Neutrophil (primary cell): ENCODE results near the gene PALS1.

Source experiments
- H3K27ac ChIP-seq: fragments of 200-600 bp; sonication (generic); 2 replicates; pipeline ENCODE4 v1.5.1; 2016; ENCODE audit warnings: mild to moderate bottlenecking, moderate library complexity
- H3K27me3 ChIP-seq: fragments of 200-600 bp; sonication (generic); 2 replicates; pipeline ENCODE4 v1.6.0; 2016; ENCODE audit warnings: mild to moderate bottlenecking
- H3K36me3 ChIP-seq: fragments of 200-600 bp; sonication (generic); 2 replicates; pipeline ENCODE4 v1.5.1; 2017
- H3K4me1 ChIP-seq, 2 experiments: fragments of 200-600 bp in 1 of 2; sonication (generic) in 1 of 2; 1 replicate in 1 of 2; 2 replicates in 1 of 2; pipeline versions ENCODE4 v1.5.1 to v1.6.1; 2013 to 2016; ENCODE audit warnings: low read depth in 1 of 2, low read length in 1 of 2, mild to moderate bottlenecking in 1 of 2, moderate library complexity in 1 of 2; ENCODE audit not compliant: control insufficient read depth in 1 of 2, insufficient read depth in 1 of 2
- H3K4me3 ChIP-seq, 2 experiments: fragments of 200-600 bp in 1 of 2; sonication (generic) in 1 of 2; 1 replicate in 1 of 2; 2 replicates in 1 of 2; pipeline ENCODE4 v1.5.1; 2013 to 2016; ENCODE audit warnings: low read depth in 1 of 2, low read length in 1 of 2, mild to moderate bottlenecking in 1 of 2, moderate library complexity in 1 of 2
- H3K9me3 ChIP-seq: fragments of 200-600 bp; sonication (generic); 2 replicates; pipeline ENCODE4 v1.5.1; 2016
- TF ChIP-seq, protein P1 (sequence below): fragments of 200-600 bp; sonication (generic); IDR thresholded peaks from 2 replicates; pipeline ENCODE4 v1.5.1; 2016; ENCODE audit warnings: antibody characterized with exemption

The PALS1 gene

DNA sequence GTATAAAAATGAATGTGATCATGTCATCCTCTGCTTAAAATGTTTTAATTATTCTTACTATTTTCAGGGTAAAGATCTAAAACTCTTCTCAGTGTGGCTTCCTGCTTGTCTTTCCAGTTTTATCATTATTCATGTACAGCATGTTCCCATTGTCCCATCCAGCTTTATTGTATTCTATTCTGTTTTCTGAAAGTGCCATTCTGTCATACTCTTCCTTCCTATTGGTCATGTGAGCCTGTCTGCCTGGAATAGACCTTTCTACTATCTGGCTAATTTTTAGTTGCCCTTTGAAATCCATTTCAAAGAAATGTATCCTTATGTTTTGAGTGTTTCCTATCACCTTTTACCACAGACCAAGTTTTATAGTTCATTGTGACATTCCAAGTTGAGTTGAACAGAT lies 34.9 kb downstream of the PALS1 start:
- H3K9me3 ChIP-seq: no peaks in the 10 kb centered on the region
- no peak overlapping the region for H3K4me3 ChIP-seq
- no peaks in the 10 kb centered on the region for H3K27me3 ChIP-seq
- TF ChIP-seq, protein P1, sequence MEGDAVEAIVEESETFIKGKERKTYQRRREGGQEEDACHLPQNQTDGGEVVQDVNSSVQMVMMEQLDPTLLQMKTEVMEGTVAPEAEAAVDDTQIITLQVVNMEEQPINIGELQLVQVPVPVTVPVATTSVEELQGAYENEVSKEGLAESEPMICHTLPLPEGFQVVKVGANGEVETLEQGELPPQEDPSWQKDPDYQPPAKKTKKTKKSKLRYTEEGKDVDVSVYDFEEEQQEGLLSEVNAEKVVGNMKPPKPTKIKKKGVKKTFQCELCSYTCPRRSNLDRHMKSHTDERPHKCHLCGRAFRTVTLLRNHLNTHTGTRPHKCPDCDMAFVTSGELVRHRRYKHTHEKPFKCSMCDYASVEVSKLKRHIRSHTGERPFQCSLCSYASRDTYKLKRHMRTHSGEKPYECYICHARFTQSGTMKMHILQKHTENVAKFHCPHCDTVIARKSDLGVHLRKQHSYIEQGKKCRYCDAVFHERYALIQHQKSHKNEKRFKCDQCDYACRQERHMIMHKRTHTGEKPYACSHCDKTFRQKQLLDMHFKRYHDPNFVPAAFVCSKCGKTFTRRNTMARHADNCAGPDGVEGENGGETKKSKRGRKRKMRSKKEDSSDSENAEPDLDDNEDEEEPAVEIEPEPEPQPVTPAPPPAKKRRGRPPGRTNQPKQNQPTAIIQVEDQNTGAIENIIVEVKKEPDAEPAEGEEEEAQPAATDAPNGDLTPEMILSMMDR: no peak
- H3K4me1 ChIP-seq: no peaks in the 10 kb centered on the region
- no peaks in the 10 kb centered on the region for H3K36me3 ChIP-seq
- H3K27ac ChIP-seq: no peak overlapping the region

DNA sequence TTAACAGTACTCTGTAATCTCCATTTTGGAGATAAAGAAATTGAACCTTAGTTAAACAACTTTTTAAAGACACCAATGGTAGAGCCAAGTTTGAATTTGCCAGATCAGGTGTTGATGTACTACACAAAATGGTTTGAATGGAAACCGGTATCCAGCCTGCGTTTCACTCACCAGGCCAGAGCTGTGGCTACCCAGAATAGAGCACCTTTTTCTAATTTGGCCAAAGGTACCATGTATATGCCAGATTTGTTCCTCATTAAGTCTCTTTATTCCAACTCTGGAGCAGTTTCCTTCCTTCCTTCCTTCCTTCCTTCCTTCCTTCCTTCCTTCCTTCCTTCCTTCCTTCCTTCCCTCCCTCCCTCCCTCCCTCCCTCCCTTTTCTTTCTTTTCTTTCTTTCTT lies 39.3 kb downstream of the PALS1 start:
- no peaks in the 10 kb centered on the region for H3K9me3 ChIP-seq

DNA sequence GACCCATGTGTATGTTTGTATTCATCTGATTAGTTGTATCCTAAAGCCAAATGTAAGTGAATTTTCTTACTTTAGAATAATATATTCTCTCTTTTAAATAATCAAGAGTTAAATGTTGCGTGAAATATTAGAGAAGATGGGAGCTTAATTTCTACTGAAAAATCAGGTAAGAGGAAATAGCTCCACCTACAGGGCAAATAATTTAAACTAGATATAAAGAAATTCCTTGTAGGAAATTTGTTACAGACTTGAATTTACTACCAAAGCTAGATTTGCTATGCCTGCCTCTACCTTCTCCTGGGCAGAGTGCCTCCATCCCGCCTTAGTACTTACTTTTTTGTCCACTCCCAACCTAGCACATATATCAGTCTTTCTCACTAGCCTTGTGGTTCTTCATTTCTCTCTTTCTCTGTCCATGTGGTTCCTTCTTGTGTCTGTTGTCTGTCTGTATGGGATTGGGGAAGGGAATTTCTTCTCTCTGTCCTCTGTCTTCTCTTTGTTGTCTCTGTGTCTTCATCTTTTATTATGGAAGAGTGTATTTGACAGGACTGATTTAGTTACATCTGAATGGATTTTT lies 44.7 kb downstream of the PALS1 start:
- H3K4me3 ChIP-seq: no peak overlapping the region
- TF ChIP-seq, protein P1: no peak
- H3K4me1 ChIP-seq: no peaks in the 10 kb centered on the region
- no peaks in the 10 kb centered on the region for H3K9me3 ChIP-seq
- no peaks in the 10 kb centered on the region for H3K36me3 ChIP-seq
- H3K27me3 ChIP-seq: no peaks in the 10 kb centered on the region
- H3K27ac ChIP-seq: no peak overlapping the region

More for the DNA sequence above, 39.3 kb downstream of the PALS1 start:
- no peaks in the 10 kb centered on the region for H3K4me1 ChIP-seq
- H3K4me3 ChIP-seq: no peak overlapping the region
- no peaks in the 10 kb centered on the region for H3K27me3 ChIP-seq
- TF ChIP-seq, protein P1: no peak
- H3K36me3 ChIP-seq: no peaks in the 10 kb centered on the region
- H3K27ac ChIP-seq: no peak overlapping the region
